H1 (cell line): ENCODE measurements around the gene AANAT. TPM values are rescaled to one million over a fixed set of nuclear protein-coding genes. Genes with fewer than 3 reads are reported as not detected.
A peak's percentile ranks its signal among the peaks of the same experiment; 100 is the strongest.

Source experiments
- CTCF ChIA-PET: fragments of 300-600 bp; sonication (Branson Sonifier 250); formaldehyde crosslinking; loops from one replicate; lab custom pipeline; 2021; ENCODE audit not compliant: partially characterized antibody; lab: Charles Lee
- POLR2A ChIA-PET: fragments of 300-600 bp; sonication (Branson Sonifier 250); formaldehyde crosslinking; loops from one replicate; lab custom pipeline; 2021; ENCODE audit warnings: inconsistent platforms; ENCODE audit not compliant: partially characterized antibody; lab: Charles Lee
- DNase-seq, 2 experiments: peaks; one replicate each; pipeline versions ENCODE4 v3.0.0 to v3.0.0-alpha.2; 2010 to 2022; ENCODE audit warnings: low spot score in 2 of 2, low read depth in 1 of 2, mixed read lengths in 1 of 2
- FAIRE-seq: peaks from 2 replicates; lab custom pipeline; 2011; peaks lifted over from hg19 to GRCh38; lab: Jason Lieb, UNC
- H2AFZ ChIP-seq: 2 replicates; pipeline ENCODE4 v1.8.1; 2012; ENCODE audit warnings: low read length, inconsistent platforms
- H2AK5ac ChIP-seq: 2 replicates; pipeline ENCODE4 v1.6.1; 2013; ENCODE audit warnings: low read depth, low read length
- H2BK120ac ChIP-seq: replicated peaks from 2 replicates; pipeline ENCODE3; 2013; ENCODE audit warnings: low read depth, low read length, inconsistent platforms
- H2BK12ac ChIP-seq: 2 replicates; pipeline ENCODE4 v1.6.1; 2013; ENCODE audit warnings: low read depth, low read length
- H2BK15ac ChIP-seq: 2 replicates; pipeline ENCODE4 v1.6.1; 2013; ENCODE audit warnings: low read length
- H2BK20ac ChIP-seq: 2 replicates; pipeline ENCODE4 v1.6.1; 2013; ENCODE audit warnings: low read length
- H2BK5ac ChIP-seq: 2 replicates; pipeline ENCODE4 v1.6.1; 2013; ENCODE audit warnings: low read depth, low read length
- H3K14ac ChIP-seq: 2 replicates; pipeline ENCODE4 v1.6.1; 2013; ENCODE audit warnings: inconsistent platforms; ENCODE audit not compliant: insufficient read length
- H3K18ac ChIP-seq: 2 replicates; pipeline ENCODE4 v1.6.1; 2013; ENCODE audit warnings: low read length; ENCODE audit errors: extremely low read depth
- H3K23ac ChIP-seq: 2 replicates; pipeline ENCODE4 v1.6.1; 2013; ENCODE audit warnings: inconsistent platforms; ENCODE audit not compliant: insufficient read length
- H3K23me2 ChIP-seq: 2 replicates; pipeline ENCODE4 v1.6.1; 2013; ENCODE audit warnings: low read depth, low read length
- H3K27ac ChIP-seq: 2 replicates; pipeline ENCODE4 v1.6.1; 2011; ENCODE audit warnings: low read depth, low read length, inconsistent platforms
- H3K27me3 ChIP-seq, 4 experiments: replicated peaks in 1 of 4; 1 replicate in 1 of 4; 2 replicates in 3 of 4; pipeline versions ENCODE4 v1.6.1 to v1.8.1; 2011 to 2013; ENCODE audit warnings: low read length in 3 of 4, mild to moderate bottlenecking in 3 of 4, inconsistent platforms in 2 of 4, mixed read lengths in 2 of 4, moderate library complexity in 1 of 4; ENCODE audit not compliant: control insufficient read depth in 3 of 4, insufficient read depth in 3 of 4; ENCODE audit errors: extremely low read depth in 1 of 4
- H3K36me3 ChIP-seq, 4 experiments: 2 replicates each; pipeline versions ENCODE4 v1.6.1 to v1.8.1; 2011 to 2013; ENCODE audit warnings: mild to moderate bottlenecking in 4 of 4, low read length in 3 of 4, moderate library complexity in 2 of 4, control low read depth in 1 of 4, inconsistent platforms in 1 of 4; ENCODE audit not compliant: insufficient read depth in 4 of 4, control insufficient read depth in 2 of 4
- H3K4ac ChIP-seq: replicated peaks from 2 replicates; pipeline ENCODE3; 2013; ENCODE audit warnings: low read length, low read depth, mixed read lengths, inconsistent platforms; ENCODE audit not compliant: insufficient read length
- H3K4me1 ChIP-seq, 4 experiments: replicated peaks in 1 of 4; 1 replicate in 1 of 4; 2 replicates in 3 of 4; pipeline versions ENCODE4 v1.6.1 to v1.8.1; 2011 to 2013; ENCODE audit warnings: low read length in 3 of 4, inconsistent platforms in 2 of 4, mixed read lengths in 1 of 4; ENCODE audit not compliant: insufficient read depth in 4 of 4, control insufficient read depth in 3 of 4
- H3K4me2 ChIP-seq, 2 experiments: 2 replicates each; pipeline versions ENCODE4 v1.6.1 to v1.8.1; 2011 to 2013; ENCODE audit warnings: low read depth in 2 of 2, low read length in 2 of 2, control low read depth in 1 of 2, inconsistent platforms in 1 of 2, mild to moderate bottlenecking in 1 of 2; ENCODE audit not compliant: insufficient read depth in 1 of 2
- H3K4me3 ChIP-seq, 4 experiments: fragments of 200-600, 300-600 bp in 1 of 4; sonication (generic), shearing (Covaris generic), sonication (Bioruptor Twin) in 1 of 4; 2 replicates each; pipeline versions ENCODE4 v1.5.1 to v1.8.1; 2011 to 2016; ENCODE audit warnings: low read length in 4 of 4, low read depth in 3 of 4, control low read depth in 2 of 4, inconsistent platforms in 2 of 4, mild to moderate bottlenecking in 2 of 4, mixed read lengths in 1 of 4, moderate library complexity in 1 of 4; ENCODE audit not compliant: insufficient read depth in 2 of 4; ENCODE audit errors: extremely low read depth in 1 of 4
- H3K56ac ChIP-seq: replicated peaks from 2 replicates; pipeline ENCODE3; 2013; ENCODE audit warnings: low read depth, mild to moderate bottlenecking, mixed read lengths, low read length, inconsistent platforms; ENCODE audit not compliant: insufficient read length
- H3K79me1 ChIP-seq: 2 replicates; pipeline ENCODE4 v1.6.1; 2013; ENCODE audit warnings: low read depth, low read length, control low read depth
- H3K79me2 ChIP-seq, 2 experiments: 2 replicates each; pipeline versions ENCODE4 v1.6.1 to v1.8.1; 2012 to 2013; ENCODE audit warnings: low read length in 2 of 2, mild to moderate bottlenecking in 2 of 2, inconsistent platforms in 1 of 2; ENCODE audit not compliant: insufficient read depth in 2 of 2, control insufficient read depth in 1 of 2
- H3K9ac ChIP-seq, 4 experiments: replicated peaks in 1 of 4; 1 replicate in 1 of 4; 2 replicates in 3 of 4; pipeline versions ENCODE4 v1.6.1 to v1.8.1; 2011 to 2013; ENCODE audit warnings: low read depth in 3 of 4, low read length in 3 of 4, control low read depth in 2 of 4, mild to moderate bottlenecking in 2 of 4, moderate library complexity in 2 of 4, inconsistent platforms in 1 of 4; ENCODE audit errors: extremely low read depth in 1 of 4
- H3K9me3 ChIP-seq, 2 experiments: 2 replicates each; pipeline versions ENCODE4 v1.6.1 to v1.8.1; 2012 to 2013; ENCODE audit warnings: mild to moderate bottlenecking in 2 of 2, moderate library complexity in 2 of 2, control low read depth in 1 of 2, inconsistent platforms in 1 of 2, low read depth in 1 of 2, low read length in 1 of 2, mixed read lengths in 1 of 2; ENCODE audit not compliant: insufficient read depth in 2 of 2
- H4K20me1 ChIP-seq, 2 experiments: replicated peaks in 1 of 2; 2 replicates each; pipeline versions ENCODE3 to v1.8.1; 2011 to 2013; ENCODE audit warnings: inconsistent platforms in 2 of 2, low read length in 2 of 2, mild to moderate bottlenecking in 1 of 2; ENCODE audit not compliant: insufficient read depth in 2 of 2, control insufficient read depth in 1 of 2
- H4K5ac ChIP-seq: 2 replicates; pipeline ENCODE4 v1.6.1; 2013; ENCODE audit warnings: low read length, low read depth, mixed read lengths, inconsistent platforms; ENCODE audit not compliant: insufficient read length
- H4K8ac ChIP-seq: 2 replicates; pipeline ENCODE4 v1.8.0; 2013; ENCODE audit warnings: mild to moderate bottlenecking, moderate library complexity, low read length, inconsistent platforms; ENCODE audit not compliant: insufficient read depth; ENCODE audit errors: extremely low read depth
- H4K91ac ChIP-seq: replicated peaks from 2 replicates; pipeline ENCODE3; 2013; ENCODE audit warnings: low read length, mixed read lengths, inconsistent platforms; ENCODE audit not compliant: insufficient read length
- CBX5 ChIP-seq: fragments of 300-800, 300-1000 bp; sonication (generic); IDR thresholded peaks from 2 replicates; pipeline ENCODE4 v1.7.1; 2016; ENCODE audit warnings: antibody characterized with exemption, low read length, low read depth
- CBX8 ChIP-seq: fragments of 300-800, 300-1000 bp; sonication (generic); IDR thresholded peaks from 2 replicates; pipeline ENCODE4 v1.7.1; 2016; ENCODE audit warnings: low read depth, low read length, borderline replicate concordance
- EGR1 ChIP-seq: IDR thresholded peaks from 2 replicates; pipeline ENCODE4 v1.6.1; 2011; ENCODE audit warnings: low read depth, low read length, borderline replicate concordance
- JUND ChIP-seq: IDR thresholded peaks from 2 replicates; pipeline ENCODE4 v1.6.1; 2011; ENCODE audit warnings: mild to moderate bottlenecking, improper control_type of control experiment, low read length
- KDM5A ChIP-seq: fragments of 200-600 bp; IDR thresholded peaks from 2 replicates; pipeline ENCODE4 v1.7.1; 2012; ENCODE audit warnings: mild to moderate bottlenecking, low read length, inconsistent platforms, mixed read lengths
- NANOG ChIP-seq: IDR thresholded peaks from 2 replicates; pipeline ENCODE4 v1.6.1; 2011; ENCODE audit warnings: low read length, low read depth, mild to moderate bottlenecking, inconsistent platforms; ENCODE audit not compliant: insufficient read depth, poor library complexity, severe bottlenecking
- RFX5 ChIP-seq: IDR thresholded peaks from 2 replicates; pipeline ENCODE4 v1.6.1; 2011; ENCODE audit warnings: low read depth, low read length, improper control_type of control experiment, borderline replicate concordance
- RXRA ChIP-seq: IDR thresholded peaks from 2 replicates; pipeline ENCODE4 v1.6.1; 2011; ENCODE audit warnings: low read depth, mild to moderate bottlenecking, low read length, moderate library complexity; ENCODE audit not compliant: insufficient read depth
- SP4 ChIP-seq: IDR thresholded peaks from 2 replicates; pipeline ENCODE4 v1.6.1; 2012; ENCODE audit warnings: low read length, inconsistent platforms
- SRF ChIP-seq: IDR thresholded peaks from 2 replicates; pipeline ENCODE4 v1.6.1; 2011; ENCODE audit warnings: mild to moderate bottlenecking, low read depth, low read length, moderate library complexity
- TEAD4 ChIP-seq: IDR thresholded peaks from 2 replicates; pipeline ENCODE4 v1.6.1; 2012; ENCODE audit warnings: low read depth, low read length, inconsistent platforms, mixed read lengths
- ZNF274 ChIP-seq: IDR thresholded peaks from 2 replicates; pipeline ENCODE4 v1.7.0; 2012; ENCODE audit warnings: low read length, borderline replicate concordance; ENCODE audit errors: extremely low read depth
- WGBS, 2 experiments: shearing (Covaris generic) in 1 of 2; methylation state at CpG; one replicate each; pipeline versions ENCODE4 v1.1.6 to v1.1.7; 2013 to 2015; ENCODE audit warnings: low lambda C conversion rate in 2 of 2, mixed read lengths in 2 of 2, inconsistent platforms in 1 of 2, low coverage in 1 of 2, missing lambda C conversion rate in 1 of 2; ENCODE audit not compliant: insufficient replicate concordance in 2 of 2, insufficient coverage in 1 of 2, insufficient read length in 1 of 2; ENCODE audit errors: extremely low coverage in 1 of 2, missing lambda C conversion rate in 1 of 2; 5-methylcytosine and 5-hydroxymethylcytosine counted together
- polyA plus RNA-seq, 7 experiments: library from polyadenylated mRNA; depleted of rRNA in 3 of 7; stranded (reverse) in 5 of 7; unstranded in 2 of 7; fragments of >200 nt in 5 of 7; fragments of 200-250 nt in 2 of 7; gene quantifications; 1 replicate in 5 of 7; 2 replicates in 1 of 7; 4 replicates in 1 of 7; pipeline versions ENCODE4 v1.2.1 to v1.2.3, GENCODE V29; 2011 to 2013; ENCODE audit warnings: missing spikeins in 2 of 7, mixed read lengths in 2 of 7
- total RNA-seq: library from RNA; stranded (reverse); fragmentation: NEBNext Ultra II Directional; extraction: Animal tissue kit (Norgen Biotek cat#: 25700); gene quantifications from 2 replicates; pipeline ENCODE4 v1.2.1, GENCODE V29; 2021
- TF ChIP-seq, protein P1 (sequence below): IDR thresholded peaks from 2 replicates; pipeline ENCODE4 v1.6.1; 2012; ENCODE audit warnings: inconsistent platforms

Gene AANAT
- total and polyA plus RNA-seq, 2 of the 8 experiments (the other 6 are each of a cell fraction or from before 2014, with no cell fraction given), result 0.53 TPM; not detected in 1

DNA sequence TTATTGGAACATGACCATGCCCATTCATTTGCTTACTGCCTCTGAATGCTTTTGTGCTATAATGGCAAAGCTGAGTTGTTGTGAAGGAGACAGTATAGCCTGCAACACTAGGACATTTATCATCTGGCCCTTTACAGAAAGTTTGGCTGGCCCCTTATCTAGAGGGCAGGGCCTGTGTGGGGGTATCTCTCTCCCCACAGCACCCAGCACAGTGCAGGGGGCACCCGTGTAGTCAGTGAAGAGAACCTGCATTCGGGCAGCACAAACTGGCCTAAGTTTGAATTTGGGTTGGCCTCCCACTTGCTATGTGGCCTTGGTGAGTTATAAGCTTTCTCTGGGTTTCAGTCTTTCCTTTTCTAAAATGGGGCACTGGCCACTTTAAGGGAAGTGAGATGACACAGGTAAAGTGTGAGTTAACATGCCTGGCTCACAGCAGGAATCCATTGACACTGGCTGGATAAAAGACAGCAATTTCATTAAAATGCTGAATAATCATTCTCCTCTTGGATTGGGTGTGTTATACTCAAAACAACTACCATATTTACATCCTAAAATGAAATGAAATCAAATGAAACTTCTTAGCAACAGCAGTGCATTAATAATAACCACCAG, 26.5 kb upstream of the AANAT start:
- WGBS, 2 experiments, result 81% methylated on average over 2 of the region's 2 CpGs; no CpG with 5 or more reads in 1 of the 2 experiments
- Histone ChIP-seq H4K20me1 (peaks cover 3 to 27% of the 10 kb centered on the region in 2 experiments), H3K18ac (no peak overlapping the region), H2AK5ac (no peak overlapping the region; the same call in 1 of the 2 replicates), H4K5ac (no peak overlapping the region), H3K4me2 (peak overlapping the region; percentile 28 to 50; a peak in 3 of 4 replicates), H3K27ac (no peak overlapping the region), H3K9me3 (no peaks in the 10 kb centered on the region), H4K91ac (no peak overlapping the region), H3K27me3 (no peaks in the 10 kb centered on the region), H3K14ac (no peak overlapping the region), H3K23ac (no peak overlapping the region), H2BK15ac (0 out of 2 replicates have a peak overlapping the region, but pooled peaks have one; percentile 65), H2BK12ac (peak overlapping the region; percentile 40; the same call in 1 of the 2 replicates), H3K79me1 (peaks cover 21% of the 10 kb centered on the region), H3K56ac (no peak overlapping the region), H3K4me1 (peaks cover 21 to 50% (median 44%) of the 10 kb centered on the region in 4 experiments), H2BK20ac (no peak overlapping the region), H4K8ac (no peak overlapping the region; the same call in 1 of the 2 replicates), H2BK120ac (no peak overlapping the region), H3K79me2 (peaks cover 21 to 89% of the 10 kb centered on the region in 2 experiments), H2AFZ (no peak overlapping the region), H3K9ac (peak overlapping the region in 1 of 4 experiments; percentile 31; a peak in 2 of 7 replicates), H3K36me3 (no peaks in the 10 kb centered on the region), H3K23me2 (no peaks in the 10 kb centered on the region), H3K4ac (peak overlapping the region; percentile 4), H2BK5ac (peak overlapping the region; percentile 68), H3K4me3 (no peak overlapping the region)
- no peak for TF ChIP-seq SP4
- TF ChIP-seq JUND, result no peak
- no peak for TF ChIP-seq SRF
- TF ChIP-seq, protein P1, sequence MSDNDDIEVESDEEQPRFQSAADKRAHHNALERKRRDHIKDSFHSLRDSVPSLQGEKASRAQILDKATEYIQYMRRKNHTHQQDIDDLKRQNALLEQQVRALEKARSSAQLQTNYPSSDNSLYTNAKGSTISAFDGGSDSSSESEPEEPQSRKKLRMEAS, result no peak
- TF ChIP-seq KDM5A, result no peak
- TF ChIP-seq RFX5, result no peak
- TF ChIP-seq NANOG, result no peak
- TF ChIP-seq CBX5, result no peak
- no peak for TF ChIP-seq EGR1
- TF ChIP-seq CBX8, result no peak
- no peak for TF ChIP-seq TEAD4
- TF ChIP-seq RXRA, result no peak
- no peak for TF ChIP-seq ZNF274
- CTCF ChIA-PET, result interaction anchor here (0.6 to 2.5 kb wide), 2 partner anchors 82 to 1375 kb away, joined by 3 to 8 read pairs; no protein-coding TSS in a partner anchor
- FAIRE-seq (no peak), DNase-seq (no peak)
- POLR2A ChIA-PET, result interaction anchor here (2.9 kb wide), 1 partner anchor 10 kb away, joined by 6 read pairs; no protein-coding TSS in a partner anchor
